Frontal cortex (tissue), 4 donors: ENCODE measurements around the gene MAD2L1BP. TPM values are rescaled to one million over a fixed set of nuclear protein-coding genes. Genes with fewer than 3 reads are reported as not detected.
"Not testable (repeated sequence)": the region's sequence is repeated elsewhere in the genome, so short reads cannot be mapped to it uniquely, and the experiment has no call there.

Experiments
- DNase-seq, 2 donors: peaks; one replicate each; pipeline ENCODE4 v3.0.0; 2012; ENCODE audit warnings: low spot score in 2 of 2
- FAIRE-seq: peaks from 2 replicates; lab custom pipeline; 2012; peaks lifted over from hg19 to GRCh38; lab: Jason Lieb, UNC
- total RNA-seq: library from RNA; depleted of rRNA; stranded (reverse); fragments of >200 nt; gene quantifications from one replicate; pipeline ENCODE4 v1.2.3, GENCODE V29; 2014
- donor health status: control.
- donor health status: control.
- donor health status: control.

Gene MAD2L1BP, protein sequence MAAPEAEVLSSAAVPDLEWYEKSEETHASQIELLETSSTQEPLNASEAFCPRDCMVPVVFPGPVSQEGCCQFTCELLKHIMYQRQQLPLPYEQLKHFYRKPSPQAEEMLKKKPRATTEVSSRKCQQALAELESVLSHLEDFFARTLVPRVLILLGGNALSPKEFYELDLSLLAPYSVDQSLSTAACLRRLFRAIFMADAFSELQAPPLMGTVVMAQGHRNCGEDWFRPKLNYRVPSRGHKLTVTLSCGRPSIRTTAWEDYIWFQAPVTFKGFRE
- 25.3 TPM for total RNA-seq

DNA sequence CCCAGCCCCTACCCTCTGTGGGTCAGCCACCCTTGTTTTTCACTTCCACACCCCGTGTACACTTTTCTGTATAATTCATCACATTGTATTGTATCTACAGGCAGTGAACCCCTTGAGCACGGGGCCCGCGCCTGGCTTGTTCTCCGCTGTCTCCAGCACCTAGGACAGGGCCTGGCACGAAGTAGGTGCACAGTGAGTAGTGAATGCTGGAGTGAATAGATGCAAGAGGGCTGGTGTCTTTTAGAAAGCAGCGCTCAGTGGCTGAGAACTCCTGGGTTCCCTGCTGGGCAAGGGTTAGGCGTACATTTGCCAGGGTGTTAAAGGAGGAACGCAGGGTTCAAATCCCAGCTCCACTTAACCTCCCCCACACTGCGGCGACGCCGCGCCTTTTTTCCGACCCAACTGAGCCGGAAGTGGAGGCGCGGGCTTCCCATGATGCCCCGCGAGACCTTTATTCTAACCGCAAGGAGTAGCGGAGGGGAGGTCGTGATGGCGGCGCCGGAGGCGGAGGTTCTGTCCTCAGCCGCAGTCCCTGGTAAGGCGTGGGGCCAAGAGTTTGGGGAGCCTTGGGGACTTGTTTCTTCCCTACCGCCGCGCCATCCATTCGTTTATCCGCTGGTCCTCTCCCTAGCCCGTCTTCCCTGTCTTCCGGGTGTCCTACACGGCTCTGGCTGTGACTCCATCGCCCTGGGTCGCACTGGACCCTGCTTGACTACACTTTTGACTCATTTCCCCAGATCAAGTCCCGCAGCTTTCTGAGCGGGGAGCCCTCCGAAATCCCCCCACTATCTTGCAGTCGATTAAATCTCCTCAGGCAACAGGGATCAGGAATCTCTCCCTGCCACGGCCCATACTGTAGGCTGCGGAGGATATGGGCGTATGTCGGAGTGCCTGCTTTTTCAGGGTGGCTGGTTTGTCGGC is at the start of gene MAD2L1BP:
Gene MAD2L1BP (plus strand): TSS at position 454 of the 921 bp plus-strand sequence. CDS start 36 bp downstream, at position 490.
- peak; percentile 63 to 73 for DNase-seq
- no peak for FAIRE-seq

DNA sequence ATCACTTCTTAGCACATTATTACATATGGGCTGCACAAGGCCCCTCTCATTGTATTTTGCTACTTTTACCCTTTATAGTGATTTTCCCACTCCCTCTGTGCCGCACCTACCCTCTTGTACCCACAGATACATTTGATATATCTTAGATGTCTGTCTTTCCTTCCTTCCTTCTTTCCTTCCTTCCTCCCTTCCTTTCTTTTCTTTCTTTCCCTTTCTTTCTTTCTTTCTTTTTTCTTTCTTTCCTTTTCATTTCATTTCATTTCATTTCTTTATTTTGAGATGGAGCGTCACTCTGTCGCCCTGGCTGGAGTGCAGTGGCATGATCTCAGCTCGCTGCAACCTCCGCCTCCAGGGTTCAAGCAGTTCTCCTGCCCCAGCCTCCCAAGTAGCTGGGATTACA is 47.4 kb upstream of the MAD2L1BP start:
- DNase-seq, result no peak
- FAIRE-seq, result no peak

DNA sequence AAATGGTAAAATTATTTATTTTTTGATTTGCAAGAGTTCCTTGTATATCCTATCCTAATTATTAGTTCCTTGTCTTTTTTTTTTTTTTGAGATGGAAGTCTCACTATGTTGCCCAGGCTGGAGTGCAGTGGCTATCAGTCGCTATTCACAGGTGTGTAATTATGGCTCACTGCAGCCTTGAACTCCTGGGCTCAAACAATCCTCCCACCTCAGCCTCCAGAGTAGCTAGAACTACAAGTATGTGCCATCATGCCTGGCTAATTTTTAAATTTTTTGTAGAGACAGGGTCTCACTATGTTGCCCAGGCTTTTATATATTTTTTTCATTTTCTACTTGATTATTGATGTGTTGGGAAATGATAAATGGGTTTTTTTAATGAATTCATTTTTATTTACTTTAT is 46.1 kb upstream of the MAD2L1BP start:
- DNase-seq, FAIRE-seq: not testable (repeated sequence)

DNA sequence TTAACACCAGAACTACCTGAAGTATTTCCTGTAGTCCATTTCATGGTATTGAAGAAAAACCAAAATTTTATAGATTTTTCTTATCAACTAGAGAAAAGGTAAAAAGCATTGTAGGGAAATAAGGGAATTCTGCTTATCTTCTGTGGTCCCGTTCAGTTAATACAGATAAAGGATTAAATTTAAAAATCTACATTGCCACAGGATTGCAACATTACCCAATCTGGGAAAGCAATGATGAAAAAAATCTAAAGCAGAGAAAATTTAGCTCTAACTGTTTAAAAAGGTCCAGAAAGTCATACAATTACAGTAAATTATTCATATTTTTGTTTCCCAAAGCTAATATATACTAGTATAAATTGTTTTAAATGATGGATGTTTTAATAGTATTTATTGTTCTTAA is 41.7 kb upstream of the MAD2L1BP start:
- FAIRE-seq, result no peak
- DNase-seq, result no peak

DNA sequence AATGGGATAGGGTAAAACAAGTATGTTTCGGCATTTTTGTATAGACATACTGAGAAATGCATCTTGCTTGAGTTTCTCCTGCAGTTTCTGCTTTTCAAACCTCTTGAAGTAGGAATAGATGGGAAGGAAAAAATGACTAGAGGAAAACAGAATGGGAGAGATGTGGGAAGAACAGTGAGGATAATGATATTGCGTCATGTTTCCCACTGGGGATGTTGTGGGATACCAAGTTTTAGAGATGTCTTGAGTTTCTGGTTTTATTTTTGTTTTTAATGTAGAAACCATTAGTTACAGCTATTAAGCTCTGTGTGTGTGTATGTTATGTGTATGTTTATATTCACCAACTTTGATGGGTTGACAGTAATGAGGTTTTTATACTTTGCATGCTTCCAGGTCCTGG is 35.0 kb upstream of the MAD2L1BP start:
- no peak for DNase-seq
- no peak for FAIRE-seq

- FAIRE-seq, result no peak
- DNase-seq, result no peak
Observed at GRCh38 chr6:43604174-43604573, 31.5 kb upstream of the MAD2L1BP start.

- DNase-seq, result no peak
- no peak for FAIRE-seq
Observed at GRCh38 chr6:43606019-43606418, 29.6 kb upstream of the MAD2L1BP start.

- DNase-seq, result peak in 1 of 2 donors; percentile 58
- no peak for FAIRE-seq
Observed at GRCh38 chr6:43608310-43608763, 27.3 kb upstream of the MAD2L1BP start.

DNA sequence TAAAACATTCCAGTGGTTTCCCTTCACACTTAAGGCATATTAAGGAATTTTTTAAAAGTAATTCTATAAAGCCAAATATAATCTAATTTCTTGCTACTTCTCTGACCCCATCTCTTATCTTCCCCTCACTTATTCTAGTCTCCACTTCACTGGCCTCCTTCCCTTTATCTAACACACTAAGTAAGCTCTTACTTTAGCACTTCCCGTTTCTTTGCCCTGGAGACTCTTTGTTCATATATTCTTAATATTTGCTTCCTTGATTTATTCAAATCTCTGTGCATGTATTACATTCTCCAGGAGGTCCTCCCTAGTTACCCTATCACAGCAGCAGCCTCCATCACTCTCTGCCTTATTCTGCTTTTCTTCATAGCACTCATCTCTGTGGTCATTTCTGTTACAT is 26.8 kb upstream of the MAD2L1BP start:
- DNase-seq (no peak), FAIRE-seq (no peak)

GRCh38 chr6:43609402-43609801 is 26.2 kb upstream of the MAD2L1BP start:
- FAIRE-seq, result no peak
- no peak for DNase-seq

- DNase-seq, result no peak
- no peak for FAIRE-seq
Observed at GRCh38 chr6:43610431-43610830, 25.2 kb upstream of the MAD2L1BP start.

- no peak for DNase-seq
- FAIRE-seq, result no peak
Observed at GRCh38 chr6:43613721-43614395, 21.8 kb upstream of the MAD2L1BP start.

DNA sequence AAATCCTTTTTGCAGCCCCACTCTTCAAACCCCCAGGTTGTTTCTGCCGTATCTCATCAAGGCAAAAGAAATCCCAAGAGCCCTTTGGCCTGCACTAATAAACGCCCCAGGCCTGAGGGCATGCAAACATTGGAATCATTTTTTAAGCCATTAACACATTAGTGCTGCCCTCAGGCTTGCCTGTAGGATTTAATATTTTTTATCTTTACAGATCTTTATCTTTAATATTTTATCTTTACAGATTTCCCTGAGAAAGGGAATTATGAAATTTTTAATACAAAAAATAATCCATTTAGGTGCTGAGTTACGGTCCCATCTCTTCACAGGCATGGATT is 21.3 kb upstream of the MAD2L1BP start:
- DNase-seq, result no peak
- no peak for FAIRE-seq

GRCh38 chr6:43616725-43617472 is 18.7 kb upstream of the MAD2L1BP start:
- no peak for FAIRE-seq
- DNase-seq, result no peak

- DNase-seq, result no peak
- no peak for FAIRE-seq
Observed at GRCh38 chr6:43621078-43621835, 14.4 kb upstream of the MAD2L1BP start.

DNA sequence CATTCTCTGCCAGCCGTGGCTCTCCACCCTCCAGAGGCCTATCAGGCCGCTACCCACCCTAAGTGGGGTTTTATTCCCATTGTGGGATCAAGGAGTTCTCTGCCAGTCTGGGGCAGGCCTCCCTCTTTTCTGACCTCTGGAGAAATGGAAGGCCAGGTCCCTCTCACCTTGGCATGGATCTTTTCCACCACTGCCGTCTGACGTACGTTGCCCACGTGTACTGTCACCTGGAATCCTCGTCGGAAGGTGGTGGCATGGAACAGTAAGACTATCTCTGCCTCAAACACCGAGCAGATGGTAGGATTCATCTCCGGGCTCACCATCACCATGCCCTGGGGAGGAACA is 13.8 kb upstream of the MAD2L1BP start:
- DNase-seq (no peak), FAIRE-seq (no peak)

GRCh38 chr6:43622541-43622940 is 13.1 kb upstream of the MAD2L1BP start:
- FAIRE-seq, result no peak
- no peak for DNase-seq

- DNase-seq (no peak), FAIRE-seq (no peak)
Observed at GRCh38 chr6:43623880-43624785, 11.5 kb upstream of the MAD2L1BP start.
